LNCAP (cell line): ENCODE measurements around the gene TM2D3.

Source experiments
- TF ChIP-seq, protein P1 (sequence below): fragments of 450-650 bp; IDR thresholded peaks from 2 replicates; pipeline ENCODE4 v1.5.1; 2017; ENCODE audit warnings: mild to moderate bottlenecking

TM2D3 gene

DNA sequence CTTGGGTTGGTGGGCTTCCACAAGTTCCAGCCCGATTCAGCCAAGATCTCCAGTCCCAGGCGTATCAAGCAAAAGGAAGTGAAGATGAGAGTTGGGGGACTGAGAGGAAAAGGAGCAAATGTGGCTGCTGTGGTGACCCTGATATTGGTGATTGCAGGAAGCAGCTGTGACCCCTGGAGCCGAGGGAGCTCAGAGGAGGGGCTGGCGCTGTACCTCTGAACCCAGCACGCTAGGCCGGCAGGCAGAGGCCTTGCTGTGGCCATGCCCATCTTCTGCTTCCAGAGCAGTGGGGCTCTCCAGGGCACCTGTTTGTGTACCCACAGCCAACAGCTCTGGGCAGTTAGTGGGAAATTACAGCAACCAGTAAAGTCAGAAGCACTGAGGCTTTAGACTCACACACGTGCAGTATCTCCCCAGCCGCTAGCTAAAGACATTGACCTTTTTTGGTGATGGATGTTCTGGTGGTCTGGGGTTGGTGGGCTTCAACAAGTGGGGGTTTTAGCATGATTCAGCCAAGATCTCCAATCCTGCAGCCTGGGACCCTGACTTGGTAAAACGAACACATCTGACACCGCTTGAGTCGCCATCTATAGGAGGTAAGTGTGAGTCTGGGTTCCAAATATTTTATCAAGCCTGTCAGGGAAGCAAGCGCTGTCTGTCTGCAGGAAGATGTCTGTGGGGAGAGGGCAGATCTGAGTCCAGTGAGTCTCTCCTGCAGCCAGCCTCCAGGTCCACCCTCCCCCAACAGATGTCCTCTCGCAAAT, 33.1 kb downstream of the TM2D3 start:
- TF ChIP-seq, protein P1, sequence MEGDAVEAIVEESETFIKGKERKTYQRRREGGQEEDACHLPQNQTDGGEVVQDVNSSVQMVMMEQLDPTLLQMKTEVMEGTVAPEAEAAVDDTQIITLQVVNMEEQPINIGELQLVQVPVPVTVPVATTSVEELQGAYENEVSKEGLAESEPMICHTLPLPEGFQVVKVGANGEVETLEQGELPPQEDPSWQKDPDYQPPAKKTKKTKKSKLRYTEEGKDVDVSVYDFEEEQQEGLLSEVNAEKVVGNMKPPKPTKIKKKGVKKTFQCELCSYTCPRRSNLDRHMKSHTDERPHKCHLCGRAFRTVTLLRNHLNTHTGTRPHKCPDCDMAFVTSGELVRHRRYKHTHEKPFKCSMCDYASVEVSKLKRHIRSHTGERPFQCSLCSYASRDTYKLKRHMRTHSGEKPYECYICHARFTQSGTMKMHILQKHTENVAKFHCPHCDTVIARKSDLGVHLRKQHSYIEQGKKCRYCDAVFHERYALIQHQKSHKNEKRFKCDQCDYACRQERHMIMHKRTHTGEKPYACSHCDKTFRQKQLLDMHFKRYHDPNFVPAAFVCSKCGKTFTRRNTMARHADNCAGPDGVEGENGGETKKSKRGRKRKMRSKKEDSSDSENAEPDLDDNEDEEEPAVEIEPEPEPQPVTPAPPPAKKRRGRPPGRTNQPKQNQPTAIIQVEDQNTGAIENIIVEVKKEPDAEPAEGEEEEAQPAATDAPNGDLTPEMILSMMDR: no peak

DNA sequence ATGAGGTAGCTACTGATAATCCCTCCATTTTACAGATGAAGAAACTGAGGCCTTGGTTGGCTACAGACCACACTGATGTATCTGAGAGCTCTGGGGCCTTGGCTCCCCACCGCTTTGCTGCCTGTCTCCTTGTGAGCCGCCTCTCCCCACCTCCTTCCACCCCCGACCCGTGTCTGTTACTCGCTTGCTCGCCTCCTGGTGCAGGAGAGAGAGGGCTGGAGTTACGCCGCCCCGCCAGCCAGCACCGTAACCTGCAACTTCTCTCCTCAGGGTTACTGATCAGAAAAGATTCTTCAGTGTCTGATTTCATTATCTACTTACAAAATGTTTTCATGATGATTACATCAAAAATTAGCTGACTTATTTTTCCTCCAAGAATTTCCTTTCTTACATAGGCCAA, 34.1 kb downstream of the TM2D3 start:
- TF ChIP-seq, protein P1: no peak

DNA sequence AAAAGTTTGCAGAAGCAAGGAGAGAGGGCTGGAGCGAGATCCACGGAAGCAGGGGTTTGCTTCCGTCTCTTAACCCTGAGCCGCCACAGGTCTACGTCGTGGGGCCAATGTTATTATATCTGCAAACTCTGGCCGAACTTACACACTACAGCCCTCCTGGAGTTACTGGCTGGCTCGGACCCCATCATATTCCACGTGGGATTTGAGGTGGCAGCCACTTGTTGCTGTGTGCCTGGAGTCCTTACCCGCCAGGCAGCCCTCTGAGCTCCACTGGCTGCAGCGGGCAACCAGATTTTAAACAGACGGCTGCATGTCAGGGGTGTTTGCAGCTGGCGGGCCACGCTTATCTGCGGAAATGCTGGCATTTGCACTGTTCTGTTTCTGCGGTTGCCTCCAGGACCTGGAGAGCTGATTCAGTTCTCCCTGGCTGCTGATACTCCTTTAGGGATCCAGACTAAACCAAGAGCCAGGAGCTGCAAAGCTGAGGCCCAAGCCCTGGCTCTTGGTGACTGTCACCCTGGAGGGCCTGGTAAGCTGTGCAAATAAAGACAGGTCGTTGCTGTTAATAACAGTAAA, 34.7 kb downstream of the TM2D3 start:
- TF ChIP-seq, protein P1: no peak

GRCh38 chr15:101615986-101616848, 36.0 kb downstream of the TM2D3 start:
- TF ChIP-seq, protein P1: no peak

- TF ChIP-seq, protein P1: no peak
Measured at GRCh38 chr15:101615414-101615985, 36.7 kb downstream of the TM2D3 start.

GRCh38 chr15:101614761-101615160, 37.4 kb downstream of the TM2D3 start:
- TF ChIP-seq, protein P1: no peak

- TF ChIP-seq, protein P1: no peak
Measured at GRCh38 chr15:101614001-101614585, 38.1 kb downstream of the TM2D3 start.
